WERI-Rb-1 (cell line): Measurements from ENCODE around the gene WDR5.

Source experiments
- DNase-seq: peaks from one replicate; pipeline ENCODE4 v3.0.0-alpha.2; 2020
- H3K27ac ChIP-seq: fragments of 250-450 bp; sonication (Bioruptor Pico); 2 replicates; pipeline ENCODE4 v1.5.1; 2020; ENCODE audit warnings: mild to moderate bottlenecking, moderate library complexity
- H3K27me3 ChIP-seq: fragments of 250-450 bp; sonication (Bioruptor Pico); 2 replicates; pipeline ENCODE4 v1.5.1; 2021; ENCODE audit warnings: mild to moderate bottlenecking, low read depth, moderate library complexity; ENCODE audit not compliant: insufficient read depth, severe bottlenecking
- H3K36me3 ChIP-seq: fragments of 250-450 bp; sonication (Bioruptor Pico); 2 replicates; pipeline ENCODE4 v1.5.1; 2020; ENCODE audit warnings: mild to moderate bottlenecking, moderate library complexity
- H3K4me3 ChIP-seq: 2 replicates; pipeline ENCODE4 v1.5.1; 2011; ENCODE audit warnings: low read depth, mild to moderate bottlenecking, control low read depth, low read length
- H3K9me3 ChIP-seq: fragments of 250-450 bp; sonication (Bioruptor Pico); 2 replicates; pipeline ENCODE4 v1.5.1; 2021; ENCODE audit warnings: mild to moderate bottlenecking, moderate library complexity; ENCODE audit not compliant: severe bottlenecking
- TF ChIP-seq, protein P1 (sequence below): IDR thresholded peaks from 2 replicates; pipeline ENCODE4 v1.5.1; 2011; ENCODE audit warnings: low read depth, mild to moderate bottlenecking, control low read depth, inconsistent platforms, low read length

The WDR5 gene

DNA sequence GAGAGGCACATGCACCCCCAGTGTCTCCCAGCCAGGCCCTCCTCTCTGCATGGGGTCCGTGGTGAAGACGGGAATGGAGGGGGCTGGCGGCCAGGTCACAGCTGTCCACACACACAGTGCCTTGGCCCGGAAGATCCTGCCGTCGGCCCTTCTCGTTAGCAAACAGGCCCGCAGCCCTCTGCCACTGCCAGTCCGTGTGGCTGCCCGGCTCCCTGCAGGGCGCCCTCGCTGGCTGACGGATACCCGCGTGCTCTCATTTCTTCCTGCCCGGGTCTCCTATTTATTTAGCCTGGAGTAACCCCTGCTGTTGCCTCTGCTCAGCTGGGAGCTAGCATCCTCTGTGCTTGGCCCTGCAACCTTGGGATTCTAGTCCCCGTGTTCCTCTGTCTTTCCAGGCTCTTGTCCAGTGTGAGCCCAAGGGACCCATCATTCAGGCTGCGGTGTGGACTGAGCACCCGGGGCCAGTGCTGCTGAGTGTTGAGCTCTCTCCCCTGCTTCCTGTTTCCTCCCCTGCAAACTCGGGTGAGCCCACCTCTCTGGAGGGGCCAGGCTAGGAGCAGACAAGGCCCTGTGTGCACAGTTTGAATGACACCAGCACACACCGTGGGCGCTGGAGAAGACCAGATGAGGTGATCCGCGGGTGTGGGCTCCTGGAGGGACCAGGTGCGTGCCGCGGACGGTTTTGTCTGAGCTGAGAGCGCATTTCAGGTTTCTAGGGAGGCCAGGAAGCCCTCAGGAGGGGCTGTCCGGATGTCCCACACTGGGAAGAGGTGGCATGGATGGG, 43.1 kb downstream of the WDR5 start:
- Histone ChIP-seq H3K36me3 (no peaks in the 10 kb centered on the region), H3K27me3 (no peaks in the 10 kb centered on the region), H3K4me3 (no peak overlapping the region), H3K9me3 (no peaks in the 10 kb centered on the region), H3K27ac (no peak overlapping the region)
- TF ChIP-seq, protein P1, sequence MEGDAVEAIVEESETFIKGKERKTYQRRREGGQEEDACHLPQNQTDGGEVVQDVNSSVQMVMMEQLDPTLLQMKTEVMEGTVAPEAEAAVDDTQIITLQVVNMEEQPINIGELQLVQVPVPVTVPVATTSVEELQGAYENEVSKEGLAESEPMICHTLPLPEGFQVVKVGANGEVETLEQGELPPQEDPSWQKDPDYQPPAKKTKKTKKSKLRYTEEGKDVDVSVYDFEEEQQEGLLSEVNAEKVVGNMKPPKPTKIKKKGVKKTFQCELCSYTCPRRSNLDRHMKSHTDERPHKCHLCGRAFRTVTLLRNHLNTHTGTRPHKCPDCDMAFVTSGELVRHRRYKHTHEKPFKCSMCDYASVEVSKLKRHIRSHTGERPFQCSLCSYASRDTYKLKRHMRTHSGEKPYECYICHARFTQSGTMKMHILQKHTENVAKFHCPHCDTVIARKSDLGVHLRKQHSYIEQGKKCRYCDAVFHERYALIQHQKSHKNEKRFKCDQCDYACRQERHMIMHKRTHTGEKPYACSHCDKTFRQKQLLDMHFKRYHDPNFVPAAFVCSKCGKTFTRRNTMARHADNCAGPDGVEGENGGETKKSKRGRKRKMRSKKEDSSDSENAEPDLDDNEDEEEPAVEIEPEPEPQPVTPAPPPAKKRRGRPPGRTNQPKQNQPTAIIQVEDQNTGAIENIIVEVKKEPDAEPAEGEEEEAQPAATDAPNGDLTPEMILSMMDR = no peak
- peak; percentile 5 for DNase-seq

- peak; percentile 2 for DNase-seq
- no peak overlapping the region for H3K4me3 ChIP-seq
- H3K36me3 ChIP-seq = no peaks in the 10 kb centered on the region
- H3K27me3 ChIP-seq = no peaks in the 10 kb centered on the region
- H3K27ac ChIP-seq = no peak overlapping the region
- TF ChIP-seq, protein P1 = no peak
- H3K9me3 ChIP-seq = no peaks in the 10 kb centered on the region
These were observed 43.7 kb downstream of the WDR5 start for GRCh38 chr9:134179595-134179917.

GRCh38 chr9:134179918-134180785, 44.3 kb downstream of the WDR5 start:
- DNase-seq = peak; percentile 3
- H3K27me3 ChIP-seq = no peaks in the 10 kb centered on the region
- TF ChIP-seq, protein P1 = no peak
- H3K9me3 ChIP-seq = no peaks in the 10 kb centered on the region
- no peaks in the 10 kb centered on the region for H3K36me3 ChIP-seq
- no peak overlapping the region for H3K4me3 ChIP-seq
- H3K27ac ChIP-seq = no peak overlapping the region

GRCh38 chr9:134180786-134181647, 45.1 kb downstream of the WDR5 start:
- Histone ChIP-seq H3K27me3 (no peaks in the 10 kb centered on the region), H3K4me3 (no peak overlapping the region), H3K36me3 (no peaks in the 10 kb centered on the region), H3K27ac (no peak overlapping the region), H3K9me3 (no peaks in the 10 kb centered on the region)
- TF ChIP-seq, protein P1 = no peak
- DNase-seq = peak; percentile 3

DNA sequence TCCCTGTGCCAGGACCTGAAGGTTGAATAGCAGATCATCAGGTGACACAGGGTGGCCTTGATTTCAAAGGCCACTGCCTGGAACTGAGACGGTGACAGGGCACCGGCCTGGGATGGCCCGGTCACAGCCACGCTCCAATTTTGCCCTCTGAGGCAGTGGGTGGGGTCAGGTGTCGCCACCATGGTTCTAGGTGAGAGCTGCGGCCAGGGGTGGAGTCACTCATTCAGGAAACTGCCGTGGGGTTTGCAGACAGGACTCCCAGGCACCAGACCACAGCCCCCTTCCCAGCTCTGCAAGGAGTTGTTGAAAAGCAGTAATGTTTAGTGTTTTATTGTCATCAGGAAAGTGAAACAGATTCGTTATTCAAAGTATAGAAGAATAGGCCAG, 45.8 kb downstream of the WDR5 start:
- DNase-seq = peak; percentile 3
- H3K4me3 ChIP-seq = no peak overlapping the region
- H3K9me3 ChIP-seq = no peaks in the 10 kb centered on the region
- H3K36me3 ChIP-seq = no peaks in the 10 kb centered on the region
- no peaks in the 10 kb centered on the region for H3K27me3 ChIP-seq
- H3K27ac ChIP-seq = no peak overlapping the region
- TF ChIP-seq, protein P1 = no peak
